ENCODE results near the gene MACROD2.

The MACROD2 gene

DNA sequence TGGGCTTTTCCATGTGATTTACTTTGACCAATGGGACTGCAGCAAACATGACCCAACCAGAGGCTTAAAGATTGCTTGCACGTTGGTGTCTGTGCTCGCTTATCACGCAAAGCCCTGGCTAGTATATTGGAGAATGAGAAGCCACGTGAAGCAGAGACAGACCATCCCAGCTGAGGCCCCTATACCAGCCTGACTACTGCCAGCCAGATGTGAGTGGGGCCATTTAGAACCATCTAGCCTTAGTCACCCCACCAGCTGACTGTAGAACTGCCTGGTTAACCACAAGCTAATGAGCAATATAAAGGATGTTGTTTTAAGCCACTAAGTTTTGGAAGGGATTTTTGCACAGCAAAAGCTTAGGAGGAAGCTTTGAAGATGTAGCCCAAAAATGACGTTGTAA is 74.5 kb downstream of the MACROD2 start:
- no peak overlapping the region for H3K4me3 ChIP-seq (ENCODE audit: low read depth, low read length)

DNA sequence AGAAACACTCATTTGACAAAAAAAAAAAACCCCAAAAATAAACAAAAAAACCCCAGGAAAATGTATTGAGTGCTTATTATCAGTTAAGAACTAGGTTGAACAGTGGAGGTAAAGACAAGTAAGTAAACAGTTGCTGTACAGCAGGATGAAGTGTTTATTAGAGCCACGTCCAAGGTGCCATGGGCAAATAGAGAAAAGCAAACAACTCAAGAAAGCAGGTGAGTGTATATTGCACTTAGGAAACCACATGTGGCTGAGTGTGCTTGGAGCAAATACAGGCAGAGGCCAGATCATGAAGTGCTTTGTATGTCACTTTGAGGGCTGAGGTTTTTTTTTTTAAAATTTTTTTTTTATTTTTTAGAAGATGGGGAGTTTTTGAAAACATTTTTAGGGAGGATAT is 98.3 kb downstream of the MACROD2 start:
- TF ChIP-seq, protein P1, sequence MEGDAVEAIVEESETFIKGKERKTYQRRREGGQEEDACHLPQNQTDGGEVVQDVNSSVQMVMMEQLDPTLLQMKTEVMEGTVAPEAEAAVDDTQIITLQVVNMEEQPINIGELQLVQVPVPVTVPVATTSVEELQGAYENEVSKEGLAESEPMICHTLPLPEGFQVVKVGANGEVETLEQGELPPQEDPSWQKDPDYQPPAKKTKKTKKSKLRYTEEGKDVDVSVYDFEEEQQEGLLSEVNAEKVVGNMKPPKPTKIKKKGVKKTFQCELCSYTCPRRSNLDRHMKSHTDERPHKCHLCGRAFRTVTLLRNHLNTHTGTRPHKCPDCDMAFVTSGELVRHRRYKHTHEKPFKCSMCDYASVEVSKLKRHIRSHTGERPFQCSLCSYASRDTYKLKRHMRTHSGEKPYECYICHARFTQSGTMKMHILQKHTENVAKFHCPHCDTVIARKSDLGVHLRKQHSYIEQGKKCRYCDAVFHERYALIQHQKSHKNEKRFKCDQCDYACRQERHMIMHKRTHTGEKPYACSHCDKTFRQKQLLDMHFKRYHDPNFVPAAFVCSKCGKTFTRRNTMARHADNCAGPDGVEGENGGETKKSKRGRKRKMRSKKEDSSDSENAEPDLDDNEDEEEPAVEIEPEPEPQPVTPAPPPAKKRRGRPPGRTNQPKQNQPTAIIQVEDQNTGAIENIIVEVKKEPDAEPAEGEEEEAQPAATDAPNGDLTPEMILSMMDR (IDR thresholded peaks at IDR 0.05; ENCODE audit: borderline replicate concordance, insufficient read depth, low read depth, low read length), result no peak
- no peak overlapping the region for H3K4me3 ChIP-seq (ENCODE audit: low read depth, low read length)

More for the DNA sequence above, 74.5 kb downstream of the MACROD2 start:
- TF ChIP-seq, protein P1 (IDR thresholded peaks at IDR 0.05; ENCODE audit: borderline replicate concordance, insufficient read depth, low read depth, low read length), result no peak

DNA sequence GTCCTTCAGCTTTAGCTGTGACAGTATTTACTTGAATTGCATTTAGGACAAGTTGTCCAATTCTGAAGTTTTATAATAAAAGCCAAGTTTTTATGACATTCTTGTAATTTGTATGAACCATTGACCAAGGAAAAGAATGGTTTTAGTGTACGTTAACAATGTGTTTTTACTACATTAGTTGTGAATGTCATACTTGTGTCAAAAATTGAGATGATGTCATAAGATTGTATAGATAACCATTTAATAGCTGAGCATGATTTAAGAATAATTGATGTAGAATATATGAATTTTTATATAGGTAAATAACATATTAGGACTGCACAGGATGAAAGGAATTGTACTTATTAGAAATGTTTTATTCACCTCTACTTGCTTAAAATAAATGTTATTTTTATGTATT is 102.9 kb downstream of the MACROD2 start:
- no peak overlapping the region for H3K4me3 ChIP-seq (ENCODE audit: low read depth, low read length)
- TF ChIP-seq, protein P1 (IDR thresholded peaks at IDR 0.05; ENCODE audit: borderline replicate concordance, insufficient read depth, low read depth, low read length), result no peak

DNA sequence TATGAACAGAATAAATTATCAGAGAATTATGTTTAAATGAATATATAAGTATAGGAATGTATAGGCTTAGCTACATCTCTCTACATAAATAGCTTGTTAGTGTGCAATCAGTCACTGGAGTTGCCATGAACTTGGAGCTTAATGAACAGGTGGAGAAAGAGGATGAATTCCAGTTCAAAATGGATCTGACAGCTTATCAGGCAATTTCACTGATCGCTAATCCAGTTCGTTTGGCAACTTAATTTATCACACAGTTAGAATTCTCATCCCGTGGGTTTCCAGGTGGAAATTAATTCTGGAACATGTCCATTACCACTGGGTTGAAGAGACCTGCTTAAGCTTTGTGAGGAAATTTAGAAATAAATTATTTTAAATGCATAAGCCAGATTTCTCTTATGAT is 118.1 kb downstream of the MACROD2 start:
- TF ChIP-seq, protein P1 (IDR thresholded peaks at IDR 0.05; ENCODE audit: borderline replicate concordance, insufficient read depth, low read depth, low read length), result no peak

DNA sequence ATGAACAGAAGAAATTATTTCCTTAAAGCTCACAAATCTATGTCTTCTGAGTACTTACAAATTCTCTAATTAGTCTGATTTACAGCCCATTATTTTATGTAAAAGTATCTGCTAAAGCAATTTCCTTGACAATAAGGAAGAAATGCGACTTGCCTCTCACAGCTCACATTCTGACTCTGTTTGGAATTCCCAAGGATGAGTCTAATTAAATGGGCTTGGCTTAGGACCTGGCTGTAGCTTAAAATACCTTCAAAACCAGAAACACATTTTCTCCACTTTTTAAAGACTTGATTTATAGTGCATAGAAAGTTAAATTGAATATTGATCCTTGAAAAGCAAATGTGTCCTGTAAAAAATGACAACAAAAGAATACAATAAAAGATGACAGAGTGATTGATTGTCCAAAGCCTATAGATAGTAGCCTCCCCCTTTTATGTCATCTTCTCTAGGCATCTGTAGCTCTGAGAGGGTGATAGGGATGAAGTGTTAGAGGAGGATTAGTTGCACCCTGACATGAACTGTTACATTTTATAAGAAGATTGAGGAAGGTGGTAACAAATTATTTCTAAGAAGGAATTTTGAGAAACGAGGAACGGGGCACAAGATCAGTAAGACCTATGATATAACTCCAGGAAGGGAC is 118.9 kb downstream of the MACROD2 start:
- no peak overlapping the region for H3K4me3 ChIP-seq (ENCODE audit: low read depth, low read length)
- TF ChIP-seq, protein P1 (IDR thresholded peaks at IDR 0.05; ENCODE audit: borderline replicate concordance, insufficient read depth, low read depth, low read length), result no peak

More for the DNA sequence above, 118.1 kb downstream of the MACROD2 start:
- H3K4me3 ChIP-seq (ENCODE audit: low read depth, low read length), result no peak overlapping the region

DNA sequence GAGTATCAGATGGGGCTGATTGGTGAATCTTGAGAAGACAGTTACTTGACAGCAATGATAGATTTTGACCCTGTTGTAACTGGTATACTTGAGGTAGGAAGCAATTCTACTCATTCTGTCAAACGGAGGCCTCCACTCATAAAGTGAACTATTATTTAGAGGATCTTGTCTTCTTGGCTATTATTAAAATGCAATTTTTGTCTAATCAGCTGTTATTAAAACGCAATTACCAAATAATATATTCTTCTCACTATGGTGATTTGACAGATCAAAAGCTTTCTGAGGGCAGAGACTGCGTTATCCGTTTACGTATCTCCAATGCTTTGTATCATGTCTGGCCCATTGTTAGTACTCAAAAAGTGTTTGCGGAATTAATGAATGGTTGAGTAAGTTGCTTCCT is 120.7 kb downstream of the MACROD2 start:
- no peak overlapping the region for H3K4me3 ChIP-seq (ENCODE audit: low read depth, low read length)
- TF ChIP-seq, protein P1 (IDR thresholded peaks at IDR 0.05; ENCODE audit: borderline replicate concordance, insufficient read depth, low read depth, low read length), result no peak

DNA sequence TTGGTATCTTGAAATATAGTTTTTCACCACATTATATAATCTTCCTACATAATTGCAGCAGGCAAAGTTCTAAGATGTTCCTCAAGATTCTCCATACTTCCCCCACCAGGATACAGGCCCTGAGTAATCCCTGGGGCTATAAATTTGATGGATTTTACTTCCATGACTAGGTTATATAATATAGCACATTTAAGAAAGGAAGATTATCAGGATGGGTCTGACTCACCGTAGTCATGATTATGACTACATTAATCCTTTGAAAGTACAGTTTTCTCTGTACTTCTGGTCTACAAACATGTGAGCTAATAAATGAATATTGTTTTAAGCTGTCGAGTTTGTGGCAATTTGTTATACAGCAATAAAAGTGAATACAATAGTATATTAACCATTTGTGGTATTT is 122.5 kb downstream of the MACROD2 start:
- TF ChIP-seq, protein P1 (IDR thresholded peaks at IDR 0.05; ENCODE audit: borderline replicate concordance, insufficient read depth, low read depth, low read length), result no peak

More for the DNA sequence above, 122.5 kb downstream of the MACROD2 start:
- no peak overlapping the region for H3K4me3 ChIP-seq (ENCODE audit: low read depth, low read length)

Data from GM12875 (cell line).